Hepatocyte (in vitro differentiated cells): Measurements from ENCODE around the gene DCAF8L2. TPM values are rescaled to one million over a fixed set of nuclear protein-coding genes. Genes with fewer than 3 reads are reported as not detected.
"Not testable (repeated sequence)": the region's sequence is repeated elsewhere in the genome, so short reads cannot be mapped to it uniquely, and the experiment has no call there.

Source experiments
- DNase-seq: peaks from one replicate; pipeline ENCODE4 v3.0.0-alpha.2; 2016; ENCODE audit warnings: low spot score
- H2AFZ ChIP-seq: fragments of 200-600 bp; sonication (generic); 2 replicates; pipeline ENCODE4 v1.6.0; 2016; ENCODE audit warnings: antibody characterized with exemption, mild to moderate bottlenecking
- H3K27ac ChIP-seq: fragments of 200-600 bp; sonication (generic); 2 replicates; pipeline ENCODE4 v1.5.1; 2016; ENCODE audit warnings: mild to moderate bottlenecking
- H3K27me3 ChIP-seq: fragments of 200-600 bp; sonication (generic); 2 replicates; pipeline ENCODE4 v1.6.1; 2016
- H3K36me3 ChIP-seq: fragments of 200-600 bp; sonication (generic); replicated peaks from 2 replicates; pipeline ENCODE4 v1.5.1; 2016; ENCODE audit warnings: low read depth; ENCODE audit not compliant: insufficient read depth
- H3K4me1 ChIP-seq: fragments of 200-600 bp; sonication (generic); 2 replicates; pipeline ENCODE4 v1.5.1; 2016; ENCODE audit warnings: mild to moderate bottlenecking, moderate library complexity; ENCODE audit not compliant: insufficient read depth
- H3K4me2 ChIP-seq: fragments of 200-600 bp; sonication (generic); 2 replicates; pipeline ENCODE4 v1.6.0; 2016
- H3K4me3 ChIP-seq: fragments of 200-600 bp; sonication (generic); 2 replicates; pipeline ENCODE4 v1.5.1; 2016; ENCODE audit warnings: mild to moderate bottlenecking
- H3K79me2 ChIP-seq: fragments of 200-600 bp; sonication (generic); 2 replicates; pipeline ENCODE4 v1.6.0; 2017; ENCODE audit warnings: mild to moderate bottlenecking
- H3K9me2 ChIP-seq: fragments of 200-600 bp; sonication (generic); replicated peaks from 2 replicates; pipeline ENCODE4 v1.6.0; 2017; ENCODE audit warnings: mild to moderate bottlenecking; ENCODE audit not compliant: insufficient read depth
- H3K9me3 ChIP-seq: fragments of 200-600 bp; sonication (generic); 2 replicates; pipeline ENCODE4 v1.5.1; 2016; ENCODE audit warnings: low read depth, mild to moderate bottlenecking
- H4K20me1 ChIP-seq: fragments of 200-600 bp; sonication (generic); 2 replicates; pipeline ENCODE4 v1.6.0; 2016; ENCODE audit warnings: mild to moderate bottlenecking; ENCODE audit not compliant: insufficient read depth, poor library complexity, severe bottlenecking
- CTCF ChIP-seq: fragments of 200-600 bp; sonication (generic); IDR thresholded peaks from 2 replicates; pipeline ENCODE4 v1.5.1; 2016; ENCODE audit warnings: antibody characterized with exemption, mild to moderate bottlenecking; ENCODE audit not compliant: poor library complexity
- EZH2 ChIP-seq: fragments of 200-600 bp; sonication (generic); IDR thresholded peaks from 2 replicates; pipeline ENCODE4 v1.6.1; 2016; ENCODE audit warnings: antibody characterized with exemption, mild to moderate bottlenecking, borderline replicate concordance
- EZH2phosphoT487 ChIP-seq: fragments of 200-600 bp; sonication (generic); IDR thresholded peaks from one replicate; pipeline ENCODE4 v1.6.1; 2018; ENCODE audit warnings: antibody characterized with exemption, mild to moderate bottlenecking, low read depth, moderate library complexity; ENCODE audit not compliant: unreplicated experiment, severe bottlenecking
- WGBS: methylation state at CpG from one replicate; pipeline ENCODE4 v1.1.6; 2016; ENCODE audit warnings: low lambda C conversion rate; ENCODE audit errors: missing lambda C conversion rate; 5-methylcytosine and 5-hydroxymethylcytosine counted together
- polyA plus RNA-seq: library from polyadenylated mRNA; unstranded; fragments of >200 nt; fragmentation: Nextera tagmentation; extraction: Ambion mirVana; gene quantifications from 2 replicates; pipeline ENCODE4 v1.2.1, GENCODE V29; 2016
- total RNA-seq: library from RNA; depleted of rRNA; stranded (reverse); fragments of >200 nt; gene quantifications from 2 replicates; pipeline ENCODE4 v1.2.3, GENCODE V29; 2014

DCAF8L2 gene
- total and polyA plus RNA-seq, 2 experiments from 2014 or later = not detected

- Histone ChIP-seq H3K4me3 (no peak overlapping the region), H3K9me3 (no peaks in the 10 kb centered on the region)
- WGBS = 82% methylated on average over 1 of the region's 1 CpG
These were observed 85.3 kb downstream of the DCAF8L2 start for GRCh38 chrX:27675493-27675892.

DNA sequence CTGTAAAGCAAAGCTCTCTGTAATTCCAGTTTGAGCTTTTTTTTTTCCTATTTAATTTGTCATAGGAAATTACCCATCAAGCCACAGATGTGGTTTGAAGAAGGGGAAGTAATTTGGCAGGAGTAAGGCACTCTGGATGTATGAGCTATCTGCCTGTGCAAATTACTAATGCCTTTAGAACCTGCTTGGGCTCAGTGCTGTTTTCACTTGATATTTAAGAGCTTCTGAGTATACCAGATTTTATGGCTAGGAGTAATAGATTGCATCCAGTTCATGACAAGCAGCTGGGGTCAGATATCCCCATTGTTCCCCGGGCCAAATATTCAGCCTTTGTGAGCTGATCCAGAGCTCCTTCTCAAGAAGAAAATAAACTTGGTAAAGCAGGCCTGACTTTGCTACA is 89.1 kb downstream of the DCAF8L2 start:
- TF ChIP-seq EZH2 (no peak), EZH2phosphoT487 (no peak), CTCF (no peak)
- WGBS = 88% methylated on average over 1 of the region's 1 CpG

More at GRCh38 chrX:27675493-27675892, 85.3 kb downstream of the DCAF8L2 start:
- H3K27ac ChIP-seq = no peak overlapping the region
- H3K79me2 ChIP-seq = no peaks in the 10 kb centered on the region
- H3K36me3 ChIP-seq = no peaks in the 10 kb centered on the region
- peak; percentile 17 for DNase-seq
- H3K9me2 ChIP-seq = no peaks in the 10 kb centered on the region
- H3K4me1 ChIP-seq = no peaks in the 10 kb centered on the region
- H2AFZ ChIP-seq = no peak overlapping the region
- TF ChIP-seq EZH2phosphoT487 (no peak), CTCF (no peak), EZH2 (no peak)
- no peaks in the 10 kb centered on the region for H3K27me3 ChIP-seq
- no peaks in the 10 kb centered on the region for H4K20me1 ChIP-seq
- no peak overlapping the region for H3K4me2 ChIP-seq

DNA sequence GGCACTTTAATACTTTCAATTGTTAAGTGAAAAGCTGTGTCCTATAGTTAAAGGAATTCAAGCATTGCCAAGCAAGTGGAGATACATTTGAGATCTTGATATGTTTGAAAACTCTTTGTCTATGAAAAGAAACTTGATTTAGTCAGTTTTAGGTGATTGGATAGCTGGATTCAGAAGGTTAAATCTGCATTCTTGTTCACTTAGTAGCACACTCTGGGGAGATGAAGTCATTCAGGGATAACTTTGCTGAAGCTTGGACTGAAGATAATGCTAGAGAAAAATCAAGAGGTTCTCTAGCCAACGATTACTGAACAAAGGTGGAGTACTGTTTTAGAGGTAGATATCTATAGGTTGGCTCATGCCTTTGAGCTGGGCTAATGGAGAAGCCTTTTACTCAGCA is 90.6 kb downstream of the DCAF8L2 start:
- TF ChIP-seq EZH2phosphoT487 (no peak), EZH2 (no peak), CTCF (no peak)
- no peaks in the 10 kb centered on the region for H3K36me3 ChIP-seq
- 63% methylated on average over 1 of the region's 1 CpG for WGBS
- H3K9me2 ChIP-seq = no peaks in the 10 kb centered on the region
- H3K27ac ChIP-seq = no peak overlapping the region
- H2AFZ ChIP-seq = no peak overlapping the region
- H3K4me1 ChIP-seq = no peaks in the 10 kb centered on the region
- no peak for DNase-seq
- H3K27me3 ChIP-seq = no peaks in the 10 kb centered on the region
- H3K4me3 ChIP-seq = no peak overlapping the region
- no peaks in the 10 kb centered on the region for H3K79me2 ChIP-seq
- H4K20me1 ChIP-seq = no peaks in the 10 kb centered on the region
- H3K9me3 ChIP-seq = no peaks in the 10 kb centered on the region
- H3K4me2 ChIP-seq = no peak overlapping the region

More for the DNA sequence above, 89.1 kb downstream of the DCAF8L2 start:
- H3K4me3 ChIP-seq = no peak overlapping the region
- no peaks in the 10 kb centered on the region for H3K9me2 ChIP-seq
- H3K4me1 ChIP-seq = no peaks in the 10 kb centered on the region
- no peaks in the 10 kb centered on the region for H3K79me2 ChIP-seq
- H3K9me3 ChIP-seq = no peaks in the 10 kb centered on the region
- H3K27me3 ChIP-seq = no peaks in the 10 kb centered on the region
- no peak overlapping the region for H3K4me2 ChIP-seq
- H4K20me1 ChIP-seq = no peaks in the 10 kb centered on the region
- H3K36me3 ChIP-seq = no peaks in the 10 kb centered on the region
- H3K27ac ChIP-seq = no peak overlapping the region
- H2AFZ ChIP-seq = no peak overlapping the region
- DNase-seq = no peak

DNA sequence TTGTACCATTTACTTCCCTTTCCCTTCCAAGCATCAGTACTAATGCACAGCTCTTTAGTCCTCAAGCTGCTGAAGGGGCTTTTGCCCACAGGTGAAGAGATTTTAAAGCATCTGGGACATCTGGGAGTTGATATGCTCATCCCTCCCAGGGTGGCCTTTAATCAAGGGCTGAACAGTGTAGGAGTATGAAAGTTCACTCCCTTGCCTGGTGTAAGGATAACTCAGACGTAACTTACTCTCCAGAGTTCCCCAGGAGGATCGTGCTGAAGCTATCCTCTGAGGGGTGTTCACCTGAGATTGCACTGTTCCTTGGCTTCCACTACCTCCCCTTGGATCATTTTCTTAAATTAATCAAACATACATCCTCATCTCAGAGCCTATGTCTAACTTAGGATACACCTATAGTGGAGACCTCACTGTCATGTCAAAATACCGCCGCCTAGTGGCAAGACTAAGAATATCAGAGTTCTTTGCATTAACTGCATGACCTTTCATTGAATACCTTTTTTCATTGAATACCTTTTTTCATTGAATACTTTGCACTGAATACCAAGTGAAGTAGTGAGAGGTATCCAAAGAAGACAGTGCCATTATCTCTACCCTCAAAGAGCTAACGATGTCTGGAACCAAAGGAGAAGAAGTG is 93.5 kb downstream of the DCAF8L2 start:
- not testable (repeated sequence) for H3K4me1 ChIP-seq, H2AFZ ChIP-seq, H3K4me3 ChIP-seq, H3K36me3 ChIP-seq, H3K79me2 ChIP-seq, H3K27ac ChIP-seq, H3K9me3 ChIP-seq, H3K9me2 ChIP-seq, H3K27me3 ChIP-seq, H4K20me1 ChIP-seq, H3K4me2 ChIP-seq
- peak; percentile 38 for TF ChIP-seq CTCF
- DNase-seq = peak; percentile 39
- 33% methylated on average over 5 of the region's 5 CpGs for WGBS
